SH-SY5Y (cell line): ENCODE data around the gene PID1.

Experiments
- GATA2 ChIP-seq: IDR thresholded peaks from 2 replicates; pipeline ENCODE4 v1.6.1; 2011; ENCODE audit warnings: mild to moderate bottlenecking, low read depth, low read length
- GATA3 ChIP-seq: IDR thresholded peaks from 2 replicates; pipeline ENCODE4 v1.6.1; 2011; ENCODE audit warnings: low read depth, mild to moderate bottlenecking, low read length, moderate library complexity

- TF ChIP-seq GATA2 (no peak), GATA3 (no peak)
Observed at GRCh38 chr2:229287823-229288222, 16.7 kb upstream of the PID1 start.
